ENCODE results near the gene ZNF280C.
"Not testable (repeated sequence)": the region's sequence is repeated elsewhere in the genome, so short reads cannot be mapped to it uniquely, and the experiment has no call there.

ZNF280C gene

DNA sequence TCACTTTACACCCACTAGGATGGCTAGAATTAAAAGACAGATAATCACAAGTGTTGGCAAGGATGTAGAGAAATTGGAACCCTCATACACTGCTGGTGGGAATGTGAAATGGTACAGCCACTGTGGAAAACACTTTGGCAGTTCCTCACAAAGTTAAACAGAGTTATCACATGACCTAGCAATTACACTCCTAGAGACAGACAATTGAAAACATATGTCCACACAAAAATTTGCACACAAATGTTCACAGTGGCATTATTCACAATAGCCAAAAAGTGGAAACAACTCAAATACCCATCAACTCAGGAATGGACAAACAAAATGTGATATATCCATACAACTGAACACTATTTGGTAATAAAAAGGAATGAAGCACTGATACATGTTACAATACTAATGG, 5.7 kb downstream of the ZNF280C start:
- DNase-seq: no peak
- in situ Hi-C loops (cut with HindIII; ENCODE audit: low pct_ligation_motif_present, low pct_unique_long_range_greater_than_20kb, low sequenced_read_pairs): no loop called here

DNA sequence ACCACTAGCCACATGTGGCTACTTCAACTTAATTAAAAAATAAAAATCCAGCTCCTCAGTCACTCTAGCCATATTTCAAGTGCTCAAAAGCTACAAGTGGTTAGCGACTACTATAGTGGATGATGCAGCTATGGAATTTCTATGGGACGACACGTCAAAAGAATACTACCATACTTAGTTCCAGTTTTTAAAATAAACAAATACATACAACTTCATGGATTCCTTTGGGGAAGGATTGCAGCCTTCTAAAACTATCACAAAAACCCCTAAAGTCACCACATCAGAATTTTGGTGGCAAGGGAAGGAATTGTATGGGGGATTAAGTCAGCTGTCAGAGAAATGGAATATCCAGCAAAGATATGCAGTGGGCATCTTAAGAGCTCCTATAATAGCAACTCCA, 6.5 kb downstream of the ZNF280C start:
- in situ Hi-C loops (cut with HindIII; ENCODE audit: low pct_ligation_motif_present, low pct_unique_long_range_greater_than_20kb, low sequenced_read_pairs): no loop called here
- DNase-seq: no peak

DNA sequence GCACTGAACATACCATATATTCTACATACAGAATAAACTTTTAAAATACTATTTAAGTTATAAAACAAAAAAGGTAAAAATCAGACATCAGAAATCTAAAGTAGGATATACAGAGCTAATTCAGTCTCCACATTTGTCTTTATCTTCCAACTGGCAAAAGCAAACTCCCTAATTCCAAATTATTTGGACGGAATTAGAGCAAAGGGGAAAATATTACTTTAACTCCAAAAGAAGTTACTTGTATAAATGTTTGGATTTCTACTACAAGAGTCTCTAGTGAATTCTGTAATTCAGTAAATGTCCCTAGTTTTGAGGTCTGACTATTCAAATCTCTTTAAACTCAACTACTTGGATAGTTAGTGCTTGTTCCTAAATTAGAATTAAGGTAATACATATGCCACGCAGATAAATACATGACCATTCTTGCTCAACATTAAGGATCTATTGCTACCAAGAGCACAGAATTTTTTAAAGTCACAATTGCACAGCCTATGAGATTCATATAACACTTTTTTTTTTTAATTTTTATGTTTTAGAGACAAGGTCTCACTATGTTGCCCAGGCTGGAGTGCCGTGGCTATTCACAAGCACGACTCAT, 7.3 kb downstream of the ZNF280C start:
- in situ Hi-C loops (cut with HindIII; ENCODE audit: low pct_ligation_motif_present, low pct_unique_long_range_greater_than_20kb, low sequenced_read_pairs): no loop called here

DNA sequence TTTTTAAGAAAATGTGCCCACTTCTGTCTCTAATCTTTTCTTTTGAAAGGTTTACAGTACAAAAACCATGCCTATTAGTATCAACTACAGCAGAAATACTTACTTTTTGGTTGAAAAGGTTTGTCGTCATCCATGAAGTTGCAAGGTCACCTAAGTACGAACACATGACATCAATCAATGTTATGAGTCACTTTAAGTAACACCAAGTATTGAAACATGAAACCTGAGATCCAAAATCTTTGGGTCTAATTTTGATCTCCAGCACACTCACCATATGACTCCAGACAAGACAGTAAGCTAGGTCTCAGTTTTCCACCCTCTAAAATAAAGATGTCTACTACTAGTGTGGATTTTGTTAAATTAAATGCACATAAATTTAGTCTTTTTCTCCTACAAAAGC, 8.4 kb downstream of the ZNF280C start:
- no peak for DNase-seq
- in situ Hi-C loops (cut with HindIII; ENCODE audit: low pct_ligation_motif_present, low pct_unique_long_range_greater_than_20kb, low sequenced_read_pairs): no loop called here

More for the DNA sequence above, 7.3 kb downstream of the ZNF280C start:
- DNase-seq: no peak

DNA sequence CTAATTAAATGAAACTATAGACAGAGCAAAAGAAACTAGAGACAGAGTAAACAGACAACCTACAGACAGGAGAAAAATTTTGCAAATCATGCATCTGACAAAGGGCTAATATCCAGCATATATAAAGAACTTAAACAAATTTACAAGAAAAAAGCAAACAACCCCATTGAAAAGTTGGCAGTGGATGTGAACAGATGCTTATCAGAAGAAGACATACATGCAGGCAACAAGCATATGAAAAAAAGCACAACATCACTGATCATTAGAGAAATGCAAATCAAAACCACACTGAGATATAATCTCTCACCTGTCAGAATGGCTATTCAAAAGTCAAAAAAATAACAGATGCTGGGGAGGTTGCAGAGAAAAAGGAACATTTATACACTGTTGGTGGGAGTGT, 14.8 kb downstream of the ZNF280C start:
- no peak for DNase-seq
- in situ Hi-C loops (cut with HindIII; ENCODE audit: low pct_ligation_motif_present, low pct_unique_long_range_greater_than_20kb, low sequenced_read_pairs): no loop called here

DNA sequence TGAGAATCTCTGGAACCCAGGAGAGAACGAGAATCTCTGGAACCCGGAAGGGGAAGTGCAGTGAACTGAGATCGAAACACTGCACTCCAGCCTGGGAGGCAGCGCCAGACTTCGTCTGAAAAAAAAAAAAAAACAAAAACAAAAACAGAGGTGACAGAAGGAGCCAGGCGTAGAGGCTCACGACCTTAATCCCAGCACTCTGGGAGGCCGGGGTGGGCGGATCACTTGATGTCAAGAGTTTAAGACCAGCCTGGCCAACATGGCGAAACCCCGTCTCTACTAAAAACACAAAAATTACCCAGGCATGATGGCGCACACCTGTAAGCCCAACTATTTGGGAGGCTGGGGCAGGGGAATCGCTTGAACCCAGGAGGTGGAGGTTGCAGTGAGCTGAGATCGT, 17.0 kb downstream of the ZNF280C start:
- DNase-seq: no peak

DNA sequence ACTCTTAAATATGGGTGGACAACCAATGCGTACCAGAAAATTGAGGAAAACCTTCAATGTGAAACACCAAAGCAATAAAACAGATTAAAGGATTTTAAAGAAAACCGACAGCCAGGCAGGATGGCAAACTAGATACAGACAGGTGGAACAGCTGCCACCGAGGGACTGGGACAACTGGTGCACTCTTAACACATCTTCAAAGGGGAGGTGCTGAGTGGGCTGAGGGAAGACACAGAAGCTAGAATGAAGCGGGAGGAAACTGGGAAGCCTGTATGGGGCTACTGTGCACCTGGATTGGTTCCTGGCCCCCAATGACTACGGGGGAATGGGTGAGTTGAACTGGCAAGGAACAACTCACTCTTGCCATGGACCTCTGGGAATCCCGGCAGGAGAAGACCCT, 20.7 kb downstream of the ZNF280C start:
- in situ Hi-C loops (cut with HindIII; ENCODE audit: low pct_ligation_motif_present, low pct_unique_long_range_greater_than_20kb, low sequenced_read_pairs): no loop called here
- DNase-seq: no peak

More for the DNA sequence above, 17.0 kb downstream of the ZNF280C start:
- in situ Hi-C loops (cut with HindIII; ENCODE audit: low pct_ligation_motif_present, low pct_unique_long_range_greater_than_20kb, low sequenced_read_pairs): no loop called here

DNA sequence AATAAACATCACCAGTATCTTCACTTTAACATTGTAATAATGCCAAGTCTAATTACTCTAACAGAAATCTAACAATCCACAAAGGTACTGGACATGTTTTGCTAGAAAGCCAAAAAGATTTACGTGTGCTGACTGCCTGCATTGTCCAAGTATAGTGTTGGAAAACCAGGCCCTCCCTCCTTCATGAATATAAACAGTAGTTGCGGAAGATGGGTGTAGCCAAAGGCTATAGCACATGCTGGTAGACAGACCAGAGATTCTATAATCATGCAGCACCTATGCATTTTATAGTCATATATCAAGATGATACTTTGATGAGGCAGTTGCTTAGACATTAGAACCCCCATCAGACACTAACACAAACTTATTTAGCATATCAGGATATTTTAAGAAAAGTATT, 22.6 kb downstream of the ZNF280C start:
- in situ Hi-C loops (cut with HindIII; ENCODE audit: low pct_ligation_motif_present, low pct_unique_long_range_greater_than_20kb, low sequenced_read_pairs): no loop called here
- no peak for DNase-seq

DNA sequence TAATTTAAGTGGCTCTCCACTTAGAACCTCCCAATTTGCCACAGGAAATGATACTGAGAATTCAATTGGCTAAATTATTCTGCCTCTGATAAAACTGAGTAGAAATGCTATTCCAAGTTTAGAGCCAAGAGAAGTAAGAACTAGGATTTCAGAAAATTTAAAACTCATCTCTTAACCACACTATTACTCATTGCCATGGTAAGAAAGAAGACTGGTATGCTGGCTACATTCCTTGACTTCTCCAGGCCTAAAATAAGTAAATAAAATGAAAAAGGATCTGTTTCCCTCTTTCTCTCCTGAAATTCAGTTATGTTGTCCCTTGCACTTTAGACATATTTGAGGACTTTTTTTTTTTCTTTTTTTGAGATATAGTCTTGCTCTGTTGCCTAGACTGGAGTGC, 23.3 kb downstream of the ZNF280C start:
- peak; percentile 39 for DNase-seq
- in situ Hi-C loops (cut with HindIII; ENCODE audit: low pct_ligation_motif_present, low pct_unique_long_range_greater_than_20kb, low sequenced_read_pairs): no loop called here

DNA sequence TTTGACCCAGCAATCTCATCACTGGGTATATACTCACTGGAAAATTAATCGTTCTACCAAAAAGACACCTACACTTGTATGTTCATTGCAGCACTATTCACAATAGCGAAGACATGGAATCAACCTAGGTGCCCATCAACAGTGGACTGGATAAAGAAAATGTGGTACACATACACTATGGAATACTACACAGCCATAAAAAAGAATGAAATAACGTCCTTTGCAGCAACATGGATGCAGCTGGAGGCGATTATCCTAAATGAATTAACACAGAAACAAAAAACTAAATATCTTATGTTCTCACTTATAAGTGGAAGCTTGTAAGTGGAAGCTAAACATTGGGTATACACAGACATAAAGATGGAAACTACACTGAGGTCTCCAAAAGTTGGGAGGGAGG, 37.5 kb downstream of the ZNF280C start:
- DNase-seq; in situ Hi-C loops (cut with HindIII; ENCODE audit: low pct_ligation_motif_present, low pct_unique_long_range_greater_than_20kb, low sequenced_read_pairs): not testable (repeated sequence)

DNA sequence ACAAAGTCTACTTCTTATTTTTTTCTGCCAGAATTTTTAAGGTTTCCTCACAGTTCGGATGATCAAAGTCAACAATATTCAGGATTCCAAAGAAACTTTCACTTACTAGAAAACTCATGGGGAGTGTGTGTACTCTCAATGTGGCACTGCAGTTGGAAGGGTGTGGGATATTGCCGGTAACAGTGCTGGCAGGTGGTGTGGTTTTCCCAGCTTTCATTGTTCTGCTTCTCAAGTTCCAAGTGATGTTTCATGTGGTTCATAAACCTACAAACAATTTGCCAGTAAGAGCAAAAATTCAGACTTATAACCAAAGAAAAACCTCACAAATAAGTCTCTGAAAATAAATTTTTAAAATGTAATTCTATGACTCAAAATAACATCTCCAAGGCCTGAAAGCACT, 39.8 kb downstream of the ZNF280C start:
- in situ Hi-C loops (cut with HindIII; ENCODE audit: low pct_ligation_motif_present, low pct_unique_long_range_greater_than_20kb, low sequenced_read_pairs): no loop called here
- DNase-seq: no peak

DNA sequence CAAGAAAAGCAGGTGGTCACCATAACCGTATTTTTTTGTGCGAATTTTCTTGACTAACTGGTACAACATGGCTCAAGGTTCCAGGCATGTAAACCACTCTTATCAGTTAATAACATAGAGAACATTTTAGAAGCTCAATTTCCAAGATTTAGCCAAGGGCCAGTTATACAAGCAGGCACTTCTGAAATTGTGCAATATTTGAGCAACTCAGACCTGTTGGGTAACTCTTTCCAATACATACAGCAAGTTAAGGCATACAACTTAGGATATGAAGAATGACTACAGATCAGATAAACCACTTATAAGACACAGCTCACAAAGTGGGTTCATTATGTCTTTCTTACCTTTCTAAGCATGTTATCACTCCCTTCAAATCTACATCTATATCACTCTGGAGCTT, 43.9 kb downstream of the ZNF280C start:
- DNase-seq: no peak

DNA sequence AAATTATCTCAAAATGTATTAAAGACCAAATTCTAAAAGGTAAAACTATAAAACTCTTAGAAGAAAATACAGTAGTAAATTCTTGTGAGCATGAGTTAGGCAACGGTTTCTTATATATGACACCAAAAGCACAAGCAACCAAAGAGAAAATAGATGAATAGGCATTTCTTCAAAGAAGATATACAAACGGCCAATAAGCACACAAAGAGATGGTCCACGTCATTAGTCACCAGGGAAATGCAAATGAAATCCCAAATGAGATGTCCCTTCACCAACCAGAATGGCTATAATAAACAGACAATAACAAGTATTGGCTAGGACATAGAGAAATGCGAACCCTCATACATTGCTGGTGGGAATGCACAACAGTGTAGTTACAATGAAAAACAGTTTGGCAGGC, 52.4 kb downstream of the ZNF280C start:
- DNase-seq: no peak
- in situ Hi-C loops (cut with HindIII; ENCODE audit: low pct_ligation_motif_present, low pct_unique_long_range_greater_than_20kb, low sequenced_read_pairs): no loop called here

More for the DNA sequence above, 43.9 kb downstream of the ZNF280C start:
- in situ Hi-C loops (cut with HindIII; ENCODE audit: low pct_ligation_motif_present, low pct_unique_long_range_greater_than_20kb, low sequenced_read_pairs): no loop called here

DNA sequence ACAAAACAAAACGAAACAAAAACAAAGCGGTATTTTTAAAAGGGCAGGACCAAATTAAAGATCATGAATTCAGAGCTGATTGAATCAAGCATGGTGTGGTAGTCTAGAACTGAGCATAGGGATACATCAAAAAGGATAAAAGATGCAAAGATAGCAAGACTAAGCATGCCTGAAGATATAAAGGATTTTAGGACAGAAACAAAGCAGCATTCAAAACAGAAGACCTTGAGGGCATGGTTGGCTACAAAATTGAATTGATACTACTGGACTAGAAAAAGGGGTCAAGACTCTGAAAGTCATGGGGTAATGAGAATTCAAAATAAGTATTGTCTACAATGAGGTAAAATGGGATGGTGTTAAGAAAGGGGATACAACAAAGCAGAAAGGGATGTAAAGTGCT, 55.3 kb downstream of the ZNF280C start:
- in situ Hi-C loops (cut with HindIII; ENCODE audit: low pct_ligation_motif_present, low pct_unique_long_range_greater_than_20kb, low sequenced_read_pairs): no loop called here
- no peak for DNase-seq

DNA sequence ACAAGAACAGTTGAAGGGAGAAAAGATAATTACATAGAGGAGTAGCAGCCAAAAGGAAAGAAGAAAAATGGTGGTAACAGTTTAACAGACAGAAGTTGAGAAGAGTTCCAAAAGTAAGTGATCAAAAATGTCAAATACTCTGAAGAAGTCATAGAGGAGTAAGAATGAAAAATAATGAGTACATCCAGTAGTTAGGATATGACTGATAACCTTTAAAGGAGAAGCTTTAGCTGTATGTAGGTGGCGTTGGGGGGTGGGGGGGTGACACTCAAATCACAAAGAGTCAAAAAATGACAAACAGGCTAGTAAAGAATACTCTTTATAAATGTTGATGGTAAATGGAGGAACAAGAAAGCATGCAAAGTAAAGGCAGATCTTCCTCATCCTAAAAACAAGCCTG, 56.3 kb downstream of the ZNF280C start:
- in situ Hi-C loops (cut with HindIII; ENCODE audit: low pct_ligation_motif_present, low pct_unique_long_range_greater_than_20kb, low sequenced_read_pairs): no loop called here

DNA sequence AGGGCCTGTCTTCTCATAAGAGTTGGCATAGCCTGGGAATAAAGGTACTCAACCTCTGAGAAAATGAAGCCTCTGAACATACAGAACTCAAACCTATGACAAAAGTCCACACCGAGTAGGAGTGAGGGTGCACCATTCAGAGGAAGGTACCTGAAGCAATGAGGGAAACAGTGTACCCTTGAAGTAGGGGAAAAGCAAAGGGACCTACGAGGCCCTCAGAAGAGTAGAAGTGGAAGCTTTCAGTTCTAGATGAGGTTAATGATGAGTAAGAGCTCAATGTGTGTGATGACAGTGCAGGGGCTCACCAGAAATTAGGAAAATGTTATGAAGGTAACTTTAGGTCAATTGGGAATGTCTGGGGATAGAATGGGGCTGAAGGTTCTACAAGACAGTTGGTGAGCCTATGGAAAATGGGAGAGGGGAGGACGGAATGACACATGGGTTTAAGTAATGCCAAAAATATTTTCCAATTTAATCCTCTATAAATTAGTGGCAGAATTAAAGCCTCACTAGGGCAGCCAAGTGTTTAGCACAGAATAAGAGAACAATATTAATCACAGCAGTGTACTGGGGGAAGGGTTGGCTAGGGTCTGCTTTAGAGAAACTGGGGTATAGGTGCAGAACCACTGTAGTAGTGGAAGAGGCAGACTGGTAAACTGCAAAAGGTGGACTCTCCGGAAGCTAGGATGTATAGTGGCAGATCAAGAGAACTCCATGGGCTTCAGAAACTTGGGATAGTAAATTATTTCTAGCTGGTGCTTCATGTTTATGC, 57.1 kb downstream of the ZNF280C start:
- in situ Hi-C loops (cut with HindIII; ENCODE audit: low pct_ligation_motif_present, low pct_unique_long_range_greater_than_20kb, low sequenced_read_pairs): no loop called here
- no peak for DNase-seq

More for the DNA sequence above, 56.3 kb downstream of the ZNF280C start:
- no peak for DNase-seq

DNA sequence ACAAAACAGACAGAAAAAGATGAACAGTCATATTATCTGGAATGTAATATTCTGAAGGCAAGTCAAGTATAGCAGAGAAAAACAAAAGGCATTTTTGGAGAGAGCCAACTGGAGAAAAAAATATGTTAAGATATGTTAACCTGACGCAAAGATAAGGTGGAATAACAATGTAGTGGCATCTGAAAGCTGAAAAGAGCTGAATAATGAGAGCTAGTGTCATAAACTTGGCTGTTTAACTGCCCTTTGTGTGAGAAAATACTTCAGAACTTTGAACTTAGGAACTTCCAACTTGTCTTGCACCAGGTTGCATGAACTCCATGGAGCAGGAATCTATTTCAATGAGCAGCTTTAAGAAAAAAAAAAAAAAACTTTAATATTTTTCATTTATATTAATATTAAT, 64.1 kb downstream of the ZNF280C start:
- DNase-seq: no peak
- in situ Hi-C loops (cut with HindIII; ENCODE audit: low pct_ligation_motif_present, low pct_unique_long_range_greater_than_20kb, low sequenced_read_pairs): no loop called here

DNA sequence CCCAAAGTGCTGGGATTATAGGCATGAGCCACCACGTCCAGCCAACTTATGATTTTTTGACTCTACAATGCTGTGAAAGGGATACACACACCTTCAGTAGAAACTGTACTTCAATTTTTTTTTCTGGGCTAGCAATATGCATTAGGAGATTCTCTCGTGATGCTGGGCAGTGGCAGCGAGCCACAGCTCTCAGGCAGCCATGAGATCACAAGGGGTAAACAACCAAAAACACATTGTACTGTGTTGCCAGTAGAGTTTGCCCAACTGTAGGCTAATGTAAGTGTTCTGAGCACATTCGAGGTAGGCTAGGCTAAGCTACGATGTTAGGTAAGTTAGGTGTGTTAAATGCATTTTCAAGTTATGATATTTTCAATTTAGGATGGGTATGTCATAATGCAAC, 71.2 kb downstream of the ZNF280C start:
- DNase-seq: no peak
- in situ Hi-C loops (cut with HindIII; ENCODE audit: low pct_ligation_motif_present, low pct_unique_long_range_greater_than_20kb, low sequenced_read_pairs): no loop called here

DNA sequence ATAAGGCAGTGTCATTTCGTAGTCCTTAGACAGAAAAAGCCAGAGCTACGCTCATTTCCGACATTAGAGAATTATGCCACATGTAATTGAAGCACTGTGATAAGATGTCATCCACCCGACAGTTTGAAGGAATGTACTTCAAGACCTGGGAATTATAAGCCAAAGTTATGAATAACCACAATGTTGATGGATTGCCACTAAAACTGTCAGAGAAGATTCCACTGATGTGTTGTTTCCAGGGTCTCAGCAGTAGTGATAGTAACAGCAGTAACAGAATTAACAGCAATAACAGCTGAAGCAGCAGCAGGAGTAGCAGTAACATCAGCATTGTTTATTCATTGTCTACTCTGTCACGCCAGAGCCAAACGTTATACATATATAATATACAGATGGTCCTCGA, 72.2 kb downstream of the ZNF280C start:
- DNase-seq: no peak
- in situ Hi-C loops (cut with HindIII; ENCODE audit: low pct_ligation_motif_present, low pct_unique_long_range_greater_than_20kb, low sequenced_read_pairs): no loop called here

DNA sequence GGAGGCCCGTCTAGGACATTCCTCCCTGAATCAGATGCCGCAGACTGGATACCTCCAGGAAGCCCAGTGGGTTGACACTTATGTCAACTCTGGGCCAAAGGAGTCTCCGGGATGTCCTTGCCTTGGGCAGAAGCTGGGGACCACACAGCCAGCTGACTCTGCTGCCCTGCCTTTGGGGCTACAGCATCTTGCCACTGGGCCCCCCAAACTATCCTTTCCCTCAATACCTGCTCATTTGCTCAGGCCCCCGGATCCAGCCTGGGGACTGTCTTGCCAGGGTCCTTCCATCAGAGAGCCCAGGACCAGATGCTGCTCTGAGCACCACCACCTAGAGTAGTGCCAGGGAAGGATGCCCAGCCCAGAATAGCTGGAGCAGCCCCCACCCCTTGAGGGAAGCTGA, 77.9 kb downstream of the ZNF280C start:
- DNase-seq: no peak
- in situ Hi-C loops (cut with HindIII; ENCODE audit: low pct_ligation_motif_present, low pct_unique_long_range_greater_than_20kb, low sequenced_read_pairs): no loop called here

Measured in ACHN (cell line).